RWPE1 (cell line): ENCODE measurements around the gene IFNL2.

Experiments
- CTCF ChIA-PET: fragments of 350-600 bp; sonication (Branson Sonifier 250); formaldehyde crosslinking; extraction: SDS; loops from one replicate; lab custom pipeline; 2021; lab: Yijun Ruan, JAX
- POLR2A ChIA-PET: fragments of 400-600 bp; formaldehyde crosslinking; extraction: SDS; loops from one replicate; lab custom pipeline; 2020; ENCODE audit warnings: antibody characterized with exemption; ENCODE audit not compliant: low non-redundant PET; lab: Yijun Ruan, JAX
- DNase-seq: peaks from one replicate; pipeline ENCODE4 v3.0.0; 2012; ENCODE audit warnings: low spot score
- H3K27ac ChIP-seq: fragments of 450-650 bp; 2 replicates; pipeline ENCODE4 v1.5.1; 2017
- TF ChIP-seq, protein P1 (sequence below): fragments of 450-650 bp; conservative IDR thresholded peaks from 2 replicates; pipeline ENCODE4 v1.5.1; 2017; ENCODE audit warnings: low read depth, mild to moderate bottlenecking

The IFNL2 gene

GRCh38 chr19:39253374-39254149 is 14.6 kb upstream of the IFNL2 start:
- TF ChIP-seq, protein P1, sequence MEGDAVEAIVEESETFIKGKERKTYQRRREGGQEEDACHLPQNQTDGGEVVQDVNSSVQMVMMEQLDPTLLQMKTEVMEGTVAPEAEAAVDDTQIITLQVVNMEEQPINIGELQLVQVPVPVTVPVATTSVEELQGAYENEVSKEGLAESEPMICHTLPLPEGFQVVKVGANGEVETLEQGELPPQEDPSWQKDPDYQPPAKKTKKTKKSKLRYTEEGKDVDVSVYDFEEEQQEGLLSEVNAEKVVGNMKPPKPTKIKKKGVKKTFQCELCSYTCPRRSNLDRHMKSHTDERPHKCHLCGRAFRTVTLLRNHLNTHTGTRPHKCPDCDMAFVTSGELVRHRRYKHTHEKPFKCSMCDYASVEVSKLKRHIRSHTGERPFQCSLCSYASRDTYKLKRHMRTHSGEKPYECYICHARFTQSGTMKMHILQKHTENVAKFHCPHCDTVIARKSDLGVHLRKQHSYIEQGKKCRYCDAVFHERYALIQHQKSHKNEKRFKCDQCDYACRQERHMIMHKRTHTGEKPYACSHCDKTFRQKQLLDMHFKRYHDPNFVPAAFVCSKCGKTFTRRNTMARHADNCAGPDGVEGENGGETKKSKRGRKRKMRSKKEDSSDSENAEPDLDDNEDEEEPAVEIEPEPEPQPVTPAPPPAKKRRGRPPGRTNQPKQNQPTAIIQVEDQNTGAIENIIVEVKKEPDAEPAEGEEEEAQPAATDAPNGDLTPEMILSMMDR, result no peak
- ChIA-PET CTCF (interaction anchor here (0.6 kb wide), 1 partner anchor 50 kb away, joined by 4 read pairs; no protein-coding TSS in a partner anchor), POLR2A (no interaction called here)
- H3K27ac ChIP-seq, result no peak overlapping the region
- DNase-seq, result no peak

DNA sequence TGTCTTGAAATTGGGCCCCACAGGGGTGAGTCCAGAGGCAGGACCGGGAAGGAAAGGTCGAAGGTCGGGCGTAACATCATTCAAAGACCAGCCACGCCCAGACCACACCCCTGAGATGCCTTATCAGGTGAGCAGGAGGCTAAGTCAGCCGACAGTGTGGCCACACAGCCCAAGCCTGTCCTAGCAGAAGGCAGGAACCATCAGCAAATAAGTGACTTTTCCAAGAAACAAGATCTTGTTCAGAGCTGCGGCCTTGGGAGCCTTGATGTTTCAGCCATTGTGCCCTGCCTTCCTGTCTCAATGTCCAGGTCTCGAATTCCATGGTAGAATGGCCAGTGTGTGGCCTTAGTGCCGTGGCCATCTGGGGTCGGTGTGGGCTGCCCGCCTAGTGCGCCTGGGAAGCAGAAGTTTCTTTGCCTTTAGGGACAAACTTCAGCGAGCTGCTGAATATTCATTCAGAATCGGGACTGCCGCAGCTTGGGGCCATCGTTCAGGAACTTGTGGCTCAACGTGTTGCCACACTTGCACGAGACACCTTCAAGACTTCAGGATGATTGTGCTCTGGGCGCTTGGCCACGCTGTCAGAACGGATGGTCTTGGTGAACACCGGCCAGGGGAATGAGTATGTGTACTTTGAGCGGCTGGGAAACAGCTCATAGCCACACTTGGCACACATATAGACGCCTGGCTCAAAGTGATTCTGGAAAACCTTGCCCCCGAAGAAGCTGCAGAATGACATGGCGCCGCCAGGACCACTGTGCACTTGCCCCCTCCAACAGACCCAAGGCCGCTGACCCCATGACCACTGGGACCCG is 13.5 kb upstream of the IFNL2 start:
- no peak overlapping the region for H3K27ac ChIP-seq
- POLR2A ChIA-PET, result no interaction called here
- no peak for DNase-seq
- CTCF ChIA-PET, result no interaction called here
- TF ChIP-seq, protein P1, result no peak

- no peak for DNase-seq
- no peak overlapping the region for H3K27ac ChIP-seq
- TF ChIP-seq, protein P1, result no peak
- POLR2A ChIA-PET, result no interaction called here
- CTCF ChIA-PET, result no interaction called here
These were observed 11.0 kb upstream of the IFNL2 start for GRCh38 chr19:39257227-39257626.

DNA sequence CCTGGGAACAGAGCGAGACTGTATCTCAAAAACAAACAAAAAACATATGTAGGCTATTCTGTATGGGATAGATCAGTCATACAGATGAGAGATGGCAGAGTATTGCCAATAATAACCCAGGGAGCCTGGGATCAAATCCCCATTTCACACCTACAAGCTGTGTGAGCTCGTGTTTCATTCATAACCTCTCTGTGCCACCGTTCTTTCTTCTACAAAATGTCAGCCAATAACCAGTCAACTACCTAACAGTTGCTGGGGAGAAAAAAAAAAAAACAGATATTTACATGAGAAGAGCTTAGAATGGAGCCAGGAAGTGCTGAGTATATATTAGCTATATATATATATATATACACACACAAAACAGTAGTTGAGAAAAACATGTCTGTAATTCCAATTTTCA is 6.5 kb upstream of the IFNL2 start:
- POLR2A ChIA-PET, result no interaction called here
- CTCF ChIA-PET, result interaction anchor here (0.6 kb wide), 1 partner anchor 62 kb away, joined by 3 read pairs; no protein-coding TSS in a partner anchor
- no peak for DNase-seq
- TF ChIP-seq, protein P1, result no peak
- no peak overlapping the region for H3K27ac ChIP-seq

DNA sequence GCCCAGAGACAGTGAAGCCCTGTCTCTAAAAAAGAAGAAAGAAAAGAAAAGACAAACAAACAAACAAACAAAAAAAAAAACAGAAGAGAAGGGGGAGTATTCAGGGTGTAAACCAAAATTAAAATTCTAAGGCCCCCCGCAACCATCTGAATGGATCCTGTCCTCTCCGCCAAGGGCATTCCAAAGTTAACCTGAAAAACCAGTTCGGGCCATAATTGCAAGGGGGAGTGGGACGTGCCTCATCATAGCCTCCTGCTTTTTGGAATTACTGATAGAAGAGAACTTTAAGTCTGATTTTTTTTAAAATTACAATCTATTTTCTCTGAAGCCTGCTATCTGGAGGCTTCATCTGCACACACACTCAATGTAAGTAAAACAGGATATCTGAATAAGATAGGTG is 5.7 kb upstream of the IFNL2 start:
- TF ChIP-seq, protein P1, result no peak
- CTCF ChIA-PET, result interaction anchor here (0.6 kb wide), 2 partner anchors 61 to 140 kb away, joined by 3 to 4 read pairs; no protein-coding TSS in a partner anchor
- no peak for DNase-seq
- POLR2A ChIA-PET, result no interaction called here
- H3K27ac ChIP-seq, result no peak overlapping the region

GRCh38 chr19:39263912-39264305 is 4.3 kb upstream of the IFNL2 start:
- CTCF ChIA-PET, result no interaction called here
- DNase-seq, result no peak
- POLR2A ChIA-PET, result no interaction called here
- TF ChIP-seq, protein P1, result no peak
- no peak overlapping the region for H3K27ac ChIP-seq
